Inflammatory macrophage treated with lipopolysaccharide for 4 hours (primary cell): ENCODE data around the gene GNB1.
"Not testable (repeated sequence)": the region's sequence is repeated elsewhere in the genome, so short reads cannot be mapped to it uniquely, and the experiment has no call there.

ENCODE experiments used
- DNase-seq: peaks from one replicate; pipeline ENCODE4 v3.0.0-alpha.2; 2020

Gene GNB1

DNA sequence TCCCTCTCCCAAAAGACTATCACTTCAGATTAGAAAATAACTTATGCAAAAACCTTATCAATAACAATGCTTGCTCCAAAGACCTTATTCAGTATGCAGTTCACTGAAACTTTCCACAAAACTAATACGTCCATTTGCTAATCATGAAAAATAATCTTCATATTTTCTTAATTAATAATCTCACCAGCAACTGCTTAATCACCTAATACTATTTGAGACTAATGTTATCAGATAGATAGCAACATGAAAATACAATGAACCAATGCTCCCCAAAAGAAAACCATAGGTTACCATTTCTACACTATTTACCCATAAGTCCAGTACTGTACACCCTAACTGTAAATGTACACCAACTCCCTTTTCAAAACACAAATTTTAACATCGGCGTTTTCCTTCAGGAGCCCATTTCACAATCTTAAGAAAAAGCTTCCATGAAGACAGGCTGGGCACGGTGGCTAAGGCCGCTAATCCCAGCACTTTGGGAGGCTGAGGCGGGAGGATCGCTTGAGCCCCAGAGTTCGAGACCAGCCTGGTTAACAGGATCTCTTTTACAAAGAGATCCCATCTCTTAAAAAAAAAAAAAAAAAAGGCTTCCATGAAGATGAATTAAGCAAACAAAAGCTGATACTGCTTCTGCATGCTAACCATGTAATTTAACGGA lies 1.7 kb downstream of the GNB1 start:
- no peak for DNase-seq

DNA sequence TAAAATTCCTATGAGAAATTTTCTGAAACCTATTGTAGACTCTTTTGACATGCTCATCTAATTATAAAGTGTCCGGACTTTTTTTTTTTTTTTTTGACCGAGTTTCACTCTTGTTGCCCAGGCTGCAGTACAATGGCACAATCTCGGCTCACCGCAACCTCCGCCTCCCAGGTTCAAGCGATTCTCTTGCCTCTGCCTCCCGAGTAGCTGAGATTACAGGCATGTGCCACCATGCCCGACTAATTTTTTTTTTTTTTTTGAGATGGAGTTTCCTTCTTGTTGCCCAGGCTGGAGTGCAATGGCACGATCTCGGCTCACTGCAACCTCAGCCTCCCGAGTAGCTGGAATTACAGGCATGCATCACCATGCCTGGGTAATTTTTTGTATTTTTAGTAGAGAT lies 7.0 kb downstream of the GNB1 start:
- DNase-seq = not testable (repeated sequence)

DNA sequence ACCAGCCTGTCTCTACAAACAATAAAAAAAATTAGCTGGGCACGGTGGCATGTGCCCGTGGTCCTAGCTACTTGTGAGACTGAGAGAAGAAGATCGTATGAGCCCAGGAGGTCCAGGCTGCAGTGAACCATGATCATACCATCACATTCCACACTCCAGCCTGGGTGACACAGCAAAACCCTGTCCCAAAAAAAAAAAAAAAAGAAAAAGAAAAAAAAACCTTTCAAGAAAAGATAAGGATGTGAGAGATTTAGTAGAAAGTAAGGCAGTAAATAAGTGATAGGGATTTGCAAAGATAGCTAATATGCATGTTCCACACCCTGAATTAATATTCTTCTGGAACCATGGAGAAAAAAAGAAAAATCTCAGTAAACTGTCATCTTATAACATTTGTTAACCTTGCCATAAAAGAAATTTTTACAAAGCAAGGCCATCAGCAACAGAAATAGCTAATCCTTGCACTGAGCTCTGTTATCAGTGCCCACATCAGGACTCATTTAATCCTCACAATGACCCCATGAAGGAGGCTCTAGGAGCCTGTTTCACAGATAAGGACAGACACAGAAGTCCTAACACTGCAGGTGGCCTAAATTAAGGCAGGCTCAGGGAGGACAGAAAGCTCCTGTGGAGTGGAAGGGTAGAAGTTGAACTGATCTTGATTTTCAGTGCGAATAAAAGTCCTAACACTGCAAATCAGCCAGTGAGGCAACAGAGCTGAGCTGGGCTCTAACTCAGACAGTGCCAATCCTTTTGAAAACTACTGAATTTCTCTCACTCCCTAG lies 7.6 kb downstream of the GNB1 start:
- no peak for DNase-seq

DNA sequence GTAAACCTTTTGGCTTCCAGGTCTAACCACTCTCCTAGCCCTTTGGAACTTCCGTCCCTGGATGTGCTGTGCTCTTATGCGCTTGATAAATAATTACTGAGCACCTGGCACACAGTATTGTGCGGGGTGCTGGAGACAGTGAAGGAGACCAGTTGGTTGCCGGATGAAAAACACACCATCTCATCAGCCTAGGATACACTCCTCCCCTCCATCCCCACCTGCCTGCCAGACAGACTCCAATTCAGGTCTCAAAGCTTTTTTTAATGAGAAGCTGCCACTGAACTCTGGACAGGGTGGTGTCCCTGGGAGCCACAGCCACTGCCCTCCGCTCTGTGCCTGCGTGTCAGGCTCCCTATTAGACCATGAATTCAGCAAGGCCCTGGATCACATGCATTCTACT lies 9.2 kb downstream of the GNB1 start:
- DNase-seq = no peak

DNA sequence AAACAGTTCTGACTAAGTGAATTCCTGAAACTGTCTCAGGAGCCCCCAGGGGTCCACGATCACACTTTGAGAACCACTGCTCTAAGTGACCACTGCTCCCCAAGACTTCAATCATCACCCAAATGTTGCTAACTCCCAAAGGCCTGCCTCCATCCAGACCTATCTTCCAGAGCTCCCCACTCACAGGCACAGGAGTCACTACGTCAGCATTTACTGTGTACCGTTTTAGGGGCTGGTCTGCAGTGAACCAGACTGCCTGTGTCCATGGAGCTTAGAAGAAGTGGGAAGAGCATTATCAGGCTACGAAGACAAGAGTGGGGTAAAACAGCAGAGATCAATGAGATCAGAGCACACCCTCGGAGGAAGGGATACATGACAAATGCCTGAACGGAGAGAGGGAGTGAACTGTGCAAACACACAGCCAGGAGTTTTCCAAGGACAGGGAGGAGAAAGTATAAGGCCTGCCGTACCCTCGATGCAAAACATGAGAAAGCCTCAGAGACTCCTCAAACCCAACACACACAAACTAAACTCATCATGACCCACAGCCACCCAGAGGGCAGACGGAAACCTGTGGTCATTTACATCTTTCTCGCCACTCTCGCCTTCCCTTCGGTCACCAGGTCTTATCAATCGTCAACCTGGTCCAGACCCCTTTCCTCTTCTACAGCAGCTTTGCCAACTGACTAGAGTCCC lies 10.1 kb downstream of the GNB1 start:
- no peak for DNase-seq

DNA sequence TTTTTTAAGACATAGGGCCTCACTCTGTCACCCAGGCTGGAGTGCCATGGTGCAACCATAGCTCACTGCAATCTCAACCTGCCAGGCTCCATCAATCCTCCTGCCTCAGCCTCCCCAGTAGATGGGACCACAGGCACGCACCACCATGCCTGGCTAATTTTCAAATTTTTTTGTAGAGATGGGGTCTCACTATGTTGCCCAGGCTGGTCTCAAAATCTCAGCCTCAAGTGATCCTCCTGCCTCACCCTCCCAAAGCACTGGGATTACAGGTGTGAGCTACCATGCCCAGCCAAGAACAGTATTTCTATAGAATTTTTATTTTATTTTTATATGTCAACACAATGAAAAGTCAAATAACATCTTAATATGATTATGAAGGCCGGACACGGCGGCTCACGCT lies 10.9 kb downstream of the GNB1 start:
- no peak for DNase-seq

DNA sequence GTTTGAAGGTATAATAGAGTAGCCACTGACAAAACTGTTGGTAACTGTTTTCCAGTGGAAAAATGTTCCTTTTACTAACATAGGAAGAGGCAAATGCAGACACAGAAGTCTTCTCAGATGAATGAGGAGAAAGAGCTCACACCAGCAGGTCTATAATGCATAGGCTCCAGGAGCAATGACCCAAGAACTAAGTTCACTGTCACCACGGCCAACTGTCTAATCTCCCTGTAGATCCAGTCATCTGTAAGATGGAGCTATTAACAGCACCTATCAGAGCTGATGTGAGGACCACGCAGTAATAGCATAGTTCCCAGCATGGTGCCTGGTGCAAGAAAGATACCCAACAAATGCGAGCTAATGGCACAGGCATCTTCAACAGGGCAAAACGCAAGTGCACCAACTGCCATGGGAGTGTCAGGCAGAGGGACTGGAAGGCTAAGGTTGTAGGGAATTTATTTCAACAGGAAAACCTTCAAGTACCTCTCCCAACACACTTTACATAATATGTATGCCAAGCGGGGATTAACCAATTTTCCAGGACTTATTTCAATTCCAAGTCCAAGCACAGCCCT lies 12.9 kb downstream of the GNB1 start:
- DNase-seq = no peak

DNA sequence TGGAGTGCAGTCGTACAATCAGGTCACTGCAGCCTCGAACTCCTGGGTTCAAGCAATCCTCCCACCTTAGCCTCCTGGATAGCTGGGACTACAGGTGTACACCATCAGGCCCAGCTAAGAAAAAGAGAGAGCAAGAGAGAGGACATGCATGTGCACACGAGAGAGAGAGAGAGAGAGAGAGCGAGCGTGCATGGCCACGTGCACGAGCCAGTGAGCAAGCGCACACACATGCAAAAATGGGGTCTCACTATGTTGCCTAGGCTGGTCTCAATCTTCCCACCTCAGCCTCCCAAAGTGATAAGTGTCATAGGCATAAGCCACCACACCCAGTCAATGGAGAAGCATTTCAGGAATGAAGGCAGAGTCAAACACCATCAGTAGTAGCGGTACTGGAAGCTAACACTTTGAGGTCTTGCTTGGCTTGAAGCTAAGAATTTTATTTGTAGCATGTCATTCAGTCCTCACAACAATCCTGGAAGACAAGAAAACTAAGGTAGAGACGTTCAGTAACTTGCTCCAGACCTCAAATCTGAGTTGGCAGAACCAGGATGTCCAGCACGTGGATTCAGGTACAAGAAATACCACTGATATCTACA lies 14.5 kb downstream of the GNB1 start:
- DNase-seq = no peak

DNA sequence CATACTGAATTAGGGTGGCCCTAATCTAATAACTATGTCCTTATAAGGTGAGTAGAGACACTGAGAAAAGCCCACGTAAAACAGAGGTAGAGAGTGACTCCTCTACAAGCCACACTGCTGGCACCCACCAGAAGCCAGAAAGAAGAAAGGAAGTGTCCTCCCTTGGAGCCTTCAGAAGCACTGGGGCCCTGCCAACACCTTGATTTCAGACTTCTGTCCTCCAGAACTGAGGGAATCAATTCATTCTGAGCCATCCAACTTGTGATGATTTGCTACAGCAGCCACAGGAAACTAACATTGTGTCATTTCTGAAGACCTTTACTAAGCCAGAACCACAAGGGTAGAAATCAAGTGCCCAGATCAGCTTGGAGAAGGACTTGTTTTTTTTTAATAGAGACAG lies 15.0 kb downstream of the GNB1 start:
- DNase-seq = no peak

DNA sequence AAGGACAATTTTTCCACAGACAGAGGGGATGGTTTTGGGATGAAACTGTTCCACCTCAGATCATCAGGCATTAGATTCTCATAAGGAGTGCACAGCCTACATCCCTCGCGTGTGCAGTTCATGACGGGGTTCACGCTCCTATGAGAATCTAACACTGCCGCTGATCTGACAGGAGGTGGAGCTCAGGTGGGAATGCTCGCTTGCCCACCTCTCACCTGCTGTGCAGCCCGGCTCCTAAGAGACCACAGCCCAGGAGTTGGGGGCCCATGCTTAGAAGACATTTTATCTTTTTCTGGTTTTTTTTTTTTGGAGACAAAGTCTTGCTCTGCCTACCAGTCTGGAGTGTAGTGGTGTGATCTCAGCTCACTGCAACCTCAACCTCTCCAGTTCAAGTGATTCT lies 16.0 kb downstream of the GNB1 start:
- no peak for DNase-seq

DNA sequence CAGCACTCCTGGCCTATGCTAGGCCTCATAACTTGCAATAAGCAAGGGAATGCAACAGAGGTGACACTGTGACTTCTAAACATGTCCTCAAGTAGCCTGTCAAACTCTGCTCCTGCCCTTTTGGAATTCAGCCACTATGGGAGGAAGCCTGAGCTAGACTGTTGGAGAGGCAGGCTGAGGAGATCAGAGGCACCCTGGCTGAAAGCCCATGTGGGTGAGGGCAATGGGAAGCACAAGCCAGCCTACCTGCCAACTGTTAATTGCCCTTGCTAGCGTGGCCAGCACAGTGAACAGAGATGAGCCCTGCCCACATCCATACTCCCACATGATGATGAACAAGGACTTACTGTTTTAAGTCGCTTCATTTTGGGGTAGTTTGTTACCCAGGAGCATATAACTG lies 17.7 kb downstream of the GNB1 start:
- no peak for DNase-seq

DNA sequence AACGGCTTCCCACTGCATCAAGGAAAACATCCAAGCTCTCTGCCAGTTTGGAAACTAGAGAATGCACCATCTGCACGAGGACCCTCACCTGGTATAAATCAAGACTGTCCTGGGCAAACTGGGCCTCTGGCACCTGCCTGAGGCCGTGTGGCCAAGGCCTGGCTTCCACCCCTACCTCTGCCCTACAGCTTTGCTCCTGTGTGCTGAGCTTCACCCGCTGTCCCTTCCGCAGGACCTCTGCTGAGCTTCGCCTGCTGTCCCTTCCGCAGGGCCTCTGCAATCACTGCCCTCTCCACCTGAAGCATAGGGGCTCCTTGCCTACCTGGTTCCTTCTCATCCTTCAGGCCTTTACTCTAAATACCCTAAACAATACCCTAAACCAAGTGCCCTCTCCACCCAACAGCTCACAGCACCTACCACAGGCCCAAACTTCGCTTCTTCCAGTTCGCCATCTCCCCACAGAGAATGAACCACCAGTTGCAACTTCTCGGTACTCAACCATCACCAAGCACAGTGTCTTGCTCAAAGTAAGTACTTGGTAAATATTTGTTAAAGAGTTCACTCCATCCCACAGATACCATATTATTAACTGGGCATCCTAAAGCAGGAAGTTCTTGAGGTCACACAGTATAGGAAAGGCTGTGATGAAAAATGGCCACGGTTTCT lies 18.4 kb downstream of the GNB1 start:
- no peak for DNase-seq

DNA sequence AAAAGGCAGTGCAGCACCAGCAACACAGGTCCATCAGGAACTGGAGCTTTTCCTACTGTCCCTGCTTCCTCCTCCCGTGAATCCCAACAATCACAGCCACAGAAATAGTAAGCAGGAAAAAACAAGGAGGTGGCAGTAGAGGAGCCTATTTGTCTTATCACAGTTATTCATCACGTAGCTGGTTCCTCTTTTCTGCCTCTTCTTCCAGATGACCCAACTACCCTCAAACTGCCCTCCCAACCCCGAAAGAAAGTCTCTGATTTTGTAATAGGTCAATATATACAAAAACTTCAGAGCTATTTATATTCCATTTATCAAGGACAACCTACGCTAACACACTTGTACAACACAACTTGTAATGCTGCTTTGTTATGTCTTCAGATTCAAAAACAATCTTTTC lies 21.4 kb downstream of the GNB1 start:
- peak; percentile 87 for DNase-seq

DNA sequence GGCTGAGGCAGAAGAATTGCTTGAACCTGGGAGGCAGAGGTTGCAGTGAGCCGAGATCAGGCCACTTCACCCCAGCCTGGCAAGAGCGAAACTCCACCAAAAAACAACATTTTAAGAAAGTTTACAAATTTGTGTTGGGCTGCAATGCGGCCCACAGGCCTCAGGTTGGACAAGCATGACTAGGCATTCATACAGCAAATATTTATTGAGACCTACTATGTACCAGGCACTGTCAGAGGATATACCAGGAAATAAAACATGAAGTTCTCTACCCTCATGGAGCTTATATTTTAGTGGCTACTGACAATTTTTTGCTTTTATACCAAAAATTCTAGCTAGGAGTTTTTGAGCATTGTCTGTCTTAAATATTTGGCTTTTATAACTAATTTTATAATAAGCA lies 23.7 kb downstream of the GNB1 start:
- no peak for DNase-seq

DNA sequence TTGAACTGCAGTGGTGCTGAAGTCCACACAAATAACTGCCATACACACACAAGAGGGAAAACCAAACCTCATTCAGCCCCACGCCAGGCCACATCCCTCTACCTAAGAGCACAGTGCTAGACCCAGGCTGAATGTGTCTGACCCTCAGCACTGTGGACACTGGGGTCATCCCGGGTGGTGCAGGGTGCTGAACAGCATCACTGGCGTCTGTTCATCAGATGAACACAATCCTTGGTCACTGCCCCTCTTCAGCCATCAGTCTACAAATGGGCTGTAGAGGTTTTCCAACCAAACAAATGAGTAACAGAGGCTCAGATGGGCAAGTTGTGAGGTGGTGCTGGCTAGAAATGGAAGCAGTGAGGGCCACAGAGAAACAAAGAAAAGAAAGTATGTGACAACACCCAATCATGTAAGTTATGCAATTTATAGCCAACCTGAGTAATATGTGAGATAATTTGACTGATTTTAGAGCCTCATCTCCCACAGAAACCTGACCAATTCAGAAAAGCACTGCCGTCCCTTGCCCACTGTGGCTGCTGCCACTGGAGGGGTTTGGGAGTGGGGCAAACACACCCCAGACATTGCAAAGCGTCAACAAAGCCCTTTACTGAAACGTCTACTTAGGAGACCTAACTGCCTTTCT lies 27.9 kb downstream of the GNB1 start:
- peak; percentile 16 for DNase-seq

DNA sequence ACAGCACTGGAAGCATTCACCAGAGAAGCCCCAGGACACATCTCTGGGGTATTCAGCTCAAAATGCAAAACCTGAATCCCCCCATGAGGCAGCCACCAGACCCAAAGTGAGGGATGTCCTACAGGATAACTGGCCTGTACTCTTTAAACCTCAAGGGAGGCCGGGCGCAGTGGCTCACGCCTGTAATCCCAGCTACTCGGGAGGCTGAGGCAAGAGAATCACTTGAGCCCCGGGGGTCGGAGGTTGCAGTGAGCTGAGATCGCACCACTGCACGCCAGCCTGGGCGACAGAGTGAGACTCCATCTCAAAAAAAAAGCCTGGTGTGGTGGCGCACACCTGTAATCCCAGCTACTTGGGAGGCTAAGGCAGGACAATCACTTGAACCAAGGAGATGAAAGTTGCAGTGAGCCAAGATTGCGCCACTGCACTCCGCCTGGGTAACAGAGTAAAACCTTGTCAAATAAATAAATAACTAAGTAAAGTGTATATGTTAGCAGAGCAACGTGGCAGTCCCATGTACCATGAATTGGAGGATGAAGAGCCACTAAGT lies 29.1 kb downstream of the GNB1 start:
- DNase-seq = not testable (repeated sequence)

DNA sequence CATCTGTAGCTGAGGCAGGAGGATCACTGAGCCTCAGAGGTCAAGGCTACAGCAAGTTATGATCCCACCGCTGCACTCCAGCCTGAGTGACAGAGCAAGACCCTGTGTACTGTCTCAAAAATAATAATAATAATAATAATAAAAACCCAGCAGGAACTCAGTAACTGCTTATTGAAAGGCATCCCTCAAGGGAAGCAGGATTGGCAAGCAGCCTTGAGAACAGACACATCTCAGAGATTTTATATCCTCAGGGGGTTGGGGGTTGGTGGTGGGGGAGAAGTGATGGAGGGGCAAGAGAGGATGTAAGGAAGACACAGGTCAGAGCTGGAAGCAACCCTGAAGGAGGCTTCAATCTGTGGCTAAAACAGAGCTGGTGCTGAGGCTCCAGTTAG lies 29.6 kb downstream of the GNB1 start:
- no peak for DNase-seq

DNA sequence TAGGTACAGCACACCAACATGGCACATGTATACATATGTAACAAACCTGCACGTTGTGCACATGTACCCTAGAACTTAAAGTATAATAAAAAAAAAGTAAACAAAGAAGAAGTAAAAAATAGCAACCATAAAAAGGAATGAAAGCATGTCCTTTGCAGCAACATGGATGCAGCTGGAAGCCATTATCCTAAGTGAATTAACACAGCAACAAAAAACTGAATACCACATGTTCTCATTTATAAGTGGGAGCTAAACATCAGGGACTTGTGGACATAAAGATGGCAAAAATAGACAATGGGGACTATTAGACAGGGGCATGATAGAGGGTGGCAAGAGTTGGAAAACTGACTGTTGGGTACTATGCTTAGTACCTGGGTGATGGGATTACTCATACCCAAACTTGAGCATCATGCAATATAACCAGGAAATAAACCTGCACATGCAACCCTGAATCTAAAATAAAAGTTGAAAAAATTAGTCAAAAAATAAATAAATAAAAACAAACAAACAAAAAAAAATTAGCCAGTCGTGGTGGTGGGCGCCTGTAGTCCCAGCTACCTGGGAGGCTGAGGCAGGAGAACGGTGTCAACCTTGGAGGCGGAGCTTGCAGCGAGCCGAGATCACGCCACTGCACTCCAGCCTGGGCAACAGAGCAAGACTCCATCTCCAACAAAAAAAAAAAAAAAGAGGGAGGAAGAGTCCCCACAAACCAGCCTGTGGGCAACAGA lies 30.8 kb downstream of the GNB1 start:
- DNase-seq = not testable (repeated sequence)

DNA sequence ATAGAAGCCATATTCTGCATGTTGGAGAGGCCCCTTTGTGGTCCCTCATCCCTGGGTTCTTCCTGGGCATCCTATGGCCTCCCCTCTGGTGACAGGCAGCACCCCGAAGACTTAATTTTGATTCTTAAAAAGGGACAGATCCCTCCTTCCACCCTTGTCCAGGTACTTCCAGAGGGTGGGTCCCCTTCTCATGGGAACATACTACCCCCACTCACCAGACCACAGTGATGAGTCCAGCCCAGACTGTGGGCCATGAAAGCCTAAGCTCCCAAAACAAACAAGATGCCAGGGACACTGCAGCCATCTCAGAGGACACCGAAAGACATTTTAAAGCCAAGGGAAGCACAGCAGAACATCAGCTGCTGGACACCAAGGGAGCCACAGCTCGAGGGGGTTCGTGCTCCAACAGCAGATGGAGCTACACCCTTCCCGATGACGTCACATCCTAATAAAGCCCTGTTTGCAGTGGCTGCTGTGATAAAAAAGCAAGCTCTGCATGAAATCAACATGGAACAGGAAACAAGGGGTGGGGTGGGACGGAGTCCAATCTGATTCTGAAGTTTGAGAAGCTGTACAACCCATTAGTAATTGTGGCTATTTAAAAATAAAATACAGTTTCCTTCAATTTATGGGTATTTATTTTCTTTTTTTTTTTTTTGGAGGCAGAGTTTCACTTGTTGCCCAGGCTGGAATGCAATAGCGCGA lies 32.4 kb downstream of the GNB1 start:
- peak; percentile 71 for DNase-seq

DNA sequence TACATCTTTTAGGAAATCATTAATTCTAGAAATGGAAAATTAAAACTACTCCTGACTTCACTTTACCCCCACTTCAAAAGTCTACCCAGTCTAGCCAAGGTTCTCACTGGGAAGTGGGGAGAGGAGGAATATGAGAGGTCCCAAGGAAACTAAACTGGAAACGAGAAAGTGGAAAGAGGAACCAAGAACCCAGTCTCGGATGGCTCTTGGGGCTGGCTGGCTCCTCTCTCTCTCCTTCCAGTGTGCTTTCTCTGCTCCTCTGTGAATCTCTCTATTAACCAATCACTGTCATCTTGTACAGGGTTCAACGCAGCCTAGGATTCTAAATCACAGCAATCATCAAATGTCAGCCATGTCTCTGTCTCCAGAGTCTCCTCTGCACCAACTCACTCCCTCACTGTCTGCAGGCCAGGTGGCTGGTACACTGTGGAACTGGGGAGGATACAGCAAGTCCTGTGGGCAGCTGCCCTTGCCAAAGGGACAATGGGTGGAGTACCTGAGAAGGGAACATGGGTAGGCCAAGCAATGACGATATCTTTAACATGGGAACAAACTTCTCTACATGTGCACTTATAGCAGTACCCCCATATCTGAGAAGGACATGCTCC lies 33.7 kb downstream of the GNB1 start:
- DNase-seq = peak; percentile 45
